GM12878 (cell line): ENCODE data around the gene SVBP. TPM values are rescaled to one million over a fixed set of nuclear protein-coding genes. Genes with fewer than 3 reads are reported as not detected.

Experiments
- ATAC-seq: fragments of 200-7000 bp; cut with Tn5 transposase; 3 replicates; pipeline ENCODE4 v1.9.1; 2020; ENCODE audit warnings: mild to moderate bottlenecking, moderate library complexity
- BruUV-seq: library from RNA; stranded (reverse); fragments of 400-500 nt; replicated peaks from 2 replicates; lab custom pipeline; 2021; lab: Mats Ljungman, UMichigan
- CTCF ChIA-PET: fragments of 300-600 bp; sonication (Branson Sonifier 250); formaldehyde crosslinking; extraction: SDS; loops from one replicate; lab custom pipeline; 2021; ENCODE audit warnings: inconsistent platforms; lab: Yijun Ruan, JAX
- POLR2A ChIA-PET: fragments of 350-600 bp; formaldehyde crosslinking; extraction: SDS; loops from one replicate; lab custom pipeline; 2021; ENCODE audit warnings: inconsistent platforms; lab: Charles Lee
- RAD21 ChIA-PET: fragments of 300-600 bp; sonication (Branson Sonifier 250); formaldehyde crosslinking; loops from one replicate; lab custom pipeline; 2023; ENCODE audit warnings: antibody characterized with exemption; ENCODE audit not compliant: unreplicated experiment; lab: Charles Lee
- SMC1A ChIA-PET: fragments of 300-600 bp; sonication (Branson Sonifier 250); formaldehyde crosslinking; loops from one replicate; lab custom pipeline; 2023; ENCODE audit not compliant: unreplicated experiment, uncharacterized antibody; lab: Charles Lee
- DNase-seq: peaks from one replicate; pipeline ENCODE4 v3.0.0-alpha.2; 2011; ENCODE audit warnings: low read depth, low spot score
- FAIRE-seq: peaks from 3 replicates; lab custom pipeline; 2011; peaks lifted over from hg19 to GRCh38; lab: Jason Lieb, UNC
- H2AFZ ChIP-seq: 2 replicates; pipeline ENCODE4 v1.6.0; 2011; ENCODE audit warnings: low read depth, low read length, control low read depth; ENCODE audit not compliant: control insufficient read depth
- H3K27ac ChIP-seq: 2 replicates; pipeline ENCODE4 v1.5.1; 2011; ENCODE audit warnings: control low read depth; ENCODE audit not compliant: control insufficient read depth, insufficient read depth
- H3K27me3 ChIP-seq, 2 experiments: replicated peaks in 1 of 2; 2 replicates each; pipeline versions ENCODE4 v1.6.0 to v1.6.1; 2011; ENCODE audit warnings: low read length in 1 of 2; ENCODE audit not compliant: control insufficient read depth in 2 of 2, insufficient read depth in 2 of 2
- H3K36me3 ChIP-seq, 2 experiments: 2 replicates each; pipeline ENCODE4 v1.5.1; 2011; ENCODE audit warnings: low read length in 1 of 2; ENCODE audit not compliant: control insufficient read depth in 2 of 2, insufficient read depth in 2 of 2
- H3K4me1 ChIP-seq: 2 replicates; pipeline ENCODE4 v1.6.1; 2011; ENCODE audit warnings: mild to moderate bottlenecking, low read length, moderate library complexity, mixed read lengths; ENCODE audit not compliant: control insufficient read depth, insufficient read depth
- H3K4me2 ChIP-seq: 2 replicates; pipeline ENCODE4 v1.6.0; 2011; ENCODE audit warnings: control low read depth; ENCODE audit not compliant: control insufficient read depth, insufficient read depth
- H3K4me3 ChIP-seq: fragments of 200-600 bp; sonication (generic); 2 replicates; pipeline ENCODE4 v1.5.1; 2016
- H3K79me2 ChIP-seq: 2 replicates; pipeline ENCODE4 v1.6.0; 2011; ENCODE audit warnings: low read length; ENCODE audit not compliant: control insufficient read depth, insufficient read depth
- H3K9ac ChIP-seq: 2 replicates; pipeline ENCODE4 v1.8.0; 2011; ENCODE audit warnings: low read length, control low read depth, mixed read lengths; ENCODE audit not compliant: control insufficient read depth, insufficient read depth
- H3K9me3 ChIP-seq: replicated peaks from 3 replicates; pipeline ENCODE4 v1.5.1; 2011; ENCODE audit warnings: mild to moderate bottlenecking, low read length; ENCODE audit not compliant: control insufficient read depth, insufficient read depth
- H4K20me1 ChIP-seq: 2 replicates; pipeline ENCODE4 v1.6.0; 2011; ENCODE audit not compliant: control insufficient read depth, insufficient read depth
- CBFB ChIP-seq: IDR thresholded peaks from 2 replicates; pipeline ENCODE4 v1.6.1; 2016; ENCODE audit warnings: antibody characterized with exemption, low read depth
- CHD1 ChIP-seq: IDR thresholded peaks from 2 replicates; pipeline ENCODE4 v1.6.1; 2012; ENCODE audit warnings: low read depth, low read length, improper control_type of control experiment
- IKZF2 ChIP-seq, 2 experiments: fragments of 450-650 bp; IDR thresholded peaks; 2 replicates each; pipeline ENCODE4 v1.6.1; 2017; ENCODE audit warnings: mild to moderate bottlenecking in 2 of 2, moderate library complexity in 2 of 2
- LARP7 ChIP-seq: fragments of 450-650 bp; IDR thresholded peaks from 2 replicates; pipeline ENCODE4 v1.6.1; 2017; ENCODE audit warnings: mild to moderate bottlenecking
- NFYB ChIP-seq: IDR thresholded peaks from 2 replicates; pipeline ENCODE4 v1.6.1; 2011; ENCODE audit warnings: low read depth, mild to moderate bottlenecking, low read length, improper control_type of control experiment, moderate library complexity; ENCODE audit not compliant: insufficient read depth
- RBBP5 ChIP-seq: fragments of 200-600 bp; sonication (generic); conservative IDR thresholded peaks from 2 replicates; pipeline ENCODE4 v1.6.1; 2016
- SMAD5 ChIP-seq: IDR thresholded peaks from 2 replicates; pipeline ENCODE4 v1.6.1; 2016; ENCODE audit warnings: antibody characterized with exemption, low read depth
- SMARCA5 ChIP-seq: fragments of 450-650 bp; IDR thresholded peaks from 2 replicates; pipeline ENCODE4 v1.6.1; 2017; ENCODE audit warnings: mild to moderate bottlenecking
- SUZ12 ChIP-seq: fragments of 200-600 bp; sonication (generic); IDR thresholded peaks from one replicate; pipeline ENCODE4 v1.6.1; 2018; ENCODE audit warnings: antibody characterized with exemption, mild to moderate bottlenecking; ENCODE audit not compliant: unreplicated experiment
- ZZZ3 ChIP-seq: IDR thresholded peaks from 2 replicates; pipeline ENCODE4 v1.6.1; 2011; ENCODE audit warnings: low read depth; ENCODE audit not compliant: control insufficient read depth, insufficient read length
- WGBS: methylation state at CpG from one replicate; pipeline ENCODE4 v1.1.6; 2016; ENCODE audit warnings: low lambda C conversion rate; ENCODE audit not compliant: insufficient replicate concordance, insufficient coverage; ENCODE audit errors: missing lambda C conversion rate; 5-methylcytosine and 5-hydroxymethylcytosine counted together
- in situ Hi-C: fragments of 300-500 bp; cut with MboI; formaldehyde crosslinking; loops from 9 replicates; pipeline ENCODE4 v1.14.3; 2018; ENCODE audit warnings: mixed read lengths
- intact Hi-C: fragments of 100-400 bp; cut with micrococcal nuclease; formaldehyde crosslinking; loops from one replicate; pipeline ENCODE4 v1.14.2; 2022; ENCODE audit not compliant: unreplicated experiment
- polyA plus RNA-seq, 11 experiments: library from polyadenylated mRNA; depleted of rRNA in 4 of 11; unstranded in 6 of 11; stranded (reverse) in 5 of 11; fragments of >200 nt; fragmentation: Nextera tagmentation in 4 of 11; fragmentation: Illumina TruSeq in 1 of 11; extraction: Ambion mirVana in 4 of 11; extraction: Trizol in 1 of 11; gene quantifications; 1 replicate in 1 of 11; 2 replicates in 10 of 11; pipeline versions ENCODE4 v1.2.1 to v1.2.3, GENCODE V29; 2011 to 2016; ENCODE audit warnings: inconsistent platforms in 2 of 11, missing spikeins in 2 of 11, low read depth in 1 of 11
- total RNA-seq, 4 experiments: library from RNA; depleted of rRNA in 3 of 4; stranded (reverse); fragments of >200 nt in 3 of 4; fragmentation: Illumina TruSeq in 1 of 4; extraction: Trizol in 1 of 4; gene quantifications; 2 replicates each; pipeline versions ENCODE4 v1.2.1 to v1.2.3, GENCODE V29; 2013 to 2021
- TF ChIP-seq, protein P1 (sequence below): fragments of 450-650 bp; IDR thresholded peaks from 2 replicates; pipeline ENCODE4 v1.6.1; 2016; ENCODE audit warnings: mild to moderate bottlenecking
- TF ChIP-seq, protein P2 (sequence below): fragments of 450-650 bp; IDR thresholded peaks from 2 replicates; pipeline ENCODE4 v1.6.1; 2016; ENCODE audit warnings: mild to moderate bottlenecking

Gene SVBP
- total and polyA plus RNA-seq, 10 of the 15 experiments (the other 5 are each of a cell fraction or from before 2014, with no cell fraction given) = 12.6 to 29.5 (median 19.8) TPM

DNA sequence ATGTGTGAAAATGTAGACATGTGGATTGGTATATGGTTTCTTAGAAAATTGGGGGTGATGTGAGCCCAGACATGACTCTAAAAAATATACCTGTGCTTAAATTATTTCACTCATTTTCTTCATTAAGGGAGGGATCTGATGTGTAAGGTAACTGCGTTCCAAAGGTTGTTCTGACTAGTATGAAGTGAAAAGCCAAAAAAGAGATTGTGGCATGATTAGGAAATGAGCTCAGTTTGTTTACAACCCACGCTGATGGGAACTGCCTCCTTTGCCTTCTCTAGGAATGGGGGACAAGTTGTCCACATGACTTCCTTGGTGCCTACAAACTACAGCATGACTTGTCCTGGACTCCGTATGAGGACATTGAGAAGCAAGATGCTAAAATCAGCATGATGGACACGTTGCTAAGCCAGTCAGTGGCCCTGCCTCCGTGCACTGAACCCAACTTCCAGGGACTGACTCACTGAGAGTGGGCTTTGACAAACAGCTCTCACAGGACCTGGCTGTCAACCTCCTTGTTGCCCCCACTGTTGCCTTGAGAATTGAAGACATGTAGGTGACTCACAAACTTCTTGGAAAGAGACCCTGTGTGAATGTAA is 42.2 kb downstream of the SVBP start (continued):
- TF ChIP-seq CBFB = no peak

DNA sequence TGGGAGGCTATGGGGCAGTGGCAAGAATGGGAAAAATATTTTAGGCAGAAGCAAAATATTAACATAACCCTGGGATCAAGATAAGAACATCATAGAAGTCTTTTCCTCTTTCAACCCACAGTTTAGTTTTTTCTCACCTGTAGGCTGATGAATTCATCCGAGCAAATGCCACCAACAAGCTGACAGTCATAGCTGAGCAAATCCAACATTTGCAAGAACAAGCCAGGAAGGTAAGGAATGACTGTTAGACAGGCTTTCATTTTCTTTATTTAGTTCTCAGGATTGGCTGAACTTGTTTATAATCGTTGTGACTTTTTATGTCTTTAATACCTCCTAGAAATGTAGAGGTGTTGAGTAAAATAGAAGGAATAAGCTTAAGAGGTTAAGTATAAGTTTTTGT is 43.8 kb downstream of the SVBP start:
- RAD21 ChIA-PET = interaction anchor here (2.5 kb wide), 1 partner anchor 301 kb away, joined by 13 read pairs; no protein-coding TSS in a partner anchor
- Histone ChIP-seq H3K4me1 (no peaks in the 10 kb centered on the region; the same call in 1 of the 2 replicates), H3K27me3 (no peaks in the 10 kb centered on the region), H3K9ac (no peak overlapping the region), H3K9me3 (no peaks in the 10 kb centered on the region), H3K4me3 (no peak overlapping the region), H3K79me2 (peaks cover 22% of the 10 kb centered on the region), H3K36me3 (peaks cover 10 to 28% of the 10 kb centered on the region in 2 experiments), H3K4me2 (no peak overlapping the region), H4K20me1 (no peaks in the 10 kb centered on the region), H2AFZ (no peak overlapping the region), H3K27ac (no peak overlapping the region)
- intact Hi-C loops = no loop called here
- CTCF ChIA-PET = interaction anchor here (1.2 to 2.4 kb wide), 2 partner anchors 140 to 300 kb away, joined by 4 to 15 read pairs; no protein-coding TSS in a partner anchor
- in situ Hi-C loops = no loop called here
- TF ChIP-seq RBBP5 (no peak), LARP7 (no peak), ZZZ3 (no peak)
- FAIRE-seq = no peak
- POLR2A ChIA-PET = interaction anchor here (0.5 to 0.6 kb wide), 2 partner anchors 9 to 59 kb away, joined by 4 to 5 read pairs; no protein-coding TSS in a partner anchor
- BruUV-seq = no TSS peak
- SMC1A ChIA-PET = no interaction called here
- WGBS = 71% methylated on average over 2 of the region's 2 CpGs
- no peak for ATAC-seq
- DNase-seq = no peak

DNA sequence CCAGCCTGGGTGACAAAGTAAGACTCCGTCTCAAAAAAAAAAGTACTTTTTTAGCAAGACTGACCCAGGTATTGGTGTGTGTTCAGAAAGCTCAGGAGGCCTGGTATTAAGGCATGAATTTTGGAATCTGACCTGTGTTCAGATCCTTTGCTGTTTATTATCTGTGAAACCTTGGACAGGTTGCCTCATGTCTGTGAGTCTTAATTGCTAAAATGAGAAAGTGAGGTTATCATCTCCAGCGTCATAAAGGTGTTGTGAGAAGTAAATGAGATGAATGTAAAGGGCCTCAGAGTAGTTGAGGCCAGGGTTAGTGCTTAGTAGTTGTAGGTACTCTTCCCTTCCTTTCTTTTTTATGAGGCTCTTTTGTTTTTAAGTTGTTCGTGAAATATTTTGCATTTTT is 47.4 kb downstream of the SVBP start:
- Histone ChIP-seq H3K9me3 (no peaks in the 10 kb centered on the region), H3K27ac (no peak overlapping the region), H3K4me3 (no peak overlapping the region), H2AFZ (no peak overlapping the region), H3K27me3 (no peaks in the 10 kb centered on the region), H4K20me1 (no peaks in the 10 kb centered on the region), H3K4me1 (peaks cover 4% of the 10 kb centered on the region; the same call in 1 of the 2 replicates), H3K9ac (no peak overlapping the region), H3K4me2 (no peak overlapping the region), H3K79me2 (peaks cover 55% of the 10 kb centered on the region), H3K36me3 (peaks cover 0 to 15% of the 10 kb centered on the region in 2 experiments; a peak in 2 of 4 replicates)
- BruUV-seq = no TSS peak
- ChIA-PET RAD21 (interaction anchor here (0.6 to 4.3 kb wide), 2 partner anchors 9 to 77 kb away, joined by 3 to 25 read pairs; partner anchors contain the start of gene ZNF691), SMC1A (interaction anchor here (1.4 to 4.0 kb wide), 2 partner anchors 9 to 304 kb away, joined by 3 to 21 read pairs; no protein-coding TSS in a partner anchor), CTCF (interaction anchor here (0.6 to 6.5 kb wide), 5 partner anchors 8 to 304 kb away, joined by 3 to 28 read pairs (median 3); no protein-coding TSS in a partner anchor), POLR2A (no interaction called here)
- in situ Hi-C loops = no loop called here
- no peak for FAIRE-seq
- WGBS = 95% methylated on average over 3 of the region's 3 CpGs
- intact Hi-C loops = loop anchor here (5.0 kb wide), 2 partner anchors 77 to 88 kb away; partner anchors contain the start of genes YBX1 and ZNF691
- ATAC-seq = no peak
- no peak for DNase-seq
- TF ChIP-seq, protein P1, sequence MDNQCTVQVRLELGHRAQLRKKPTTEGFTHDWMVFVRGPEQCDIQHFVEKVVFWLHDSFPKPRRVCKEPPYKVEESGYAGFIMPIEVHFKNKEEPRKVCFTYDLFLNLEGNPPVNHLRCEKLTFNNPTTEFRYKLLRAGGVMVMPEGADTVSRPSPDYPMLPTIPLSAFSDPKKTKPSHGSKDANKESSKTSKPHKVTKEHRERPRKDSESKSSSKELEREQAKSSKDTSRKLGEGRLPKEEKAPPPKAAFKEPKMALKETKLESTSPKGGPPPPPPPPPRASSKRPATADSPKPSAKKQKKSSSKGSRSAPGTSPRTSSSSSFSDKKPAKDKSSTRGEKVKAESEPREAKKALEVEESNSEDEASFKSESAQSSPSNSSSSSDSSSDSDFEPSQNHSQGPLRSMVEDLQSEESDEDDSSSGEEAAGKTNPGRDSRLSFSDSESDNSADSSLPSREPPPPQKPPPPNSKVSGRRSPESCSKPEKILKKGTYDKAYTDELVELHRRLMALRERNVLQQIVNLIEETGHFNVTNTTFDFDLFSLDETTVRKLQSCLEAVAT = no peak
- TF ChIP-seq NFYB = no peak
- TF ChIP-seq SMAD5 = no peak
- TF ChIP-seq CHD1 = no peak
- no peak for TF ChIP-seq IKZF2 (IDR thresholded peaks at IDR 0.05)
- no peak for TF ChIP-seq SMARCA5
- TF ChIP-seq, protein P2, sequence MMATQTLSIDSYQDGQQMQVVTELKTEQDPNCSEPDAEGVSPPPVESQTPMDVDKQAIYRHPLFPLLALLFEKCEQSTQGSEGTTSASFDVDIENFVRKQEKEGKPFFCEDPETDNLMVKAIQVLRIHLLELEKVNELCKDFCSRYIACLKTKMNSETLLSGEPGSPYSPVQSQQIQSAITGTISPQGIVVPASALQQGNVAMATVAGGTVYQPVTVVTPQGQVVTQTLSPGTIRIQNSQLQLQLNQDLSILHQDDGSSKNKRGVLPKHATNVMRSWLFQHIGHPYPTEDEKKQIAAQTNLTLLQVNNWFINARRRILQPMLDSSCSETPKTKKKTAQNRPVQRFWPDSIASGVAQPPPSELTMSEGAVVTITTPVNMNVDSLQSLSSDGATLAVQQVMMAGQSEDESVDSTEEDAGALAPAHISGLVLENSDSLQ = no peak
- TF ChIP-seq SUZ12 = no peak
